ENCODE measurements around the gene GALNTL6.

Gene GALNTL6

GRCh38 chr4:173051232-173051631 lies 1238.0 kb downstream of the GALNTL6 start:
- no peak for DNase-seq (ENCODE audit: low read depth in 2 of 2)
- TF ChIP-seq CTCF (IDR thresholded peaks at IDR 0.05; ENCODE audit: low read depth, low read length), result no peak
- no peak overlapping the region for H3K4me3 ChIP-seq (replicated peaks in 1 of 2; ENCODE audit: low read depth in 2 of 2, low read length in 2 of 2)

GRCh38 chr4:173051716-173052115 lies 1238.5 kb downstream of the GALNTL6 start:
- DNase-seq (ENCODE audit: low read depth in 2 of 2), result peak; percentile 40 to 52
- TF ChIP-seq CTCF (IDR thresholded peaks at IDR 0.05; ENCODE audit: low read depth, low read length), result no peak
- H3K4me3 ChIP-seq (replicated peaks in 1 of 2; ENCODE audit: low read depth in 2 of 2, low read length in 2 of 2), result peak overlapping the region in 1 of 2 donors; percentile 12

GRCh38 chr4:173052439-173052838 lies 1239.2 kb downstream of the GALNTL6 start:
- no peak for TF ChIP-seq CTCF (IDR thresholded peaks at IDR 0.05; ENCODE audit: low read depth, low read length)
- DNase-seq (ENCODE audit: low read depth in 2 of 2), result no peak
- no peak overlapping the region for H3K4me3 ChIP-seq (replicated peaks in 1 of 2; ENCODE audit: low read depth in 2 of 2, low read length in 2 of 2)

GRCh38 chr4:173056271-173056670 lies 1243.1 kb downstream of the GALNTL6 start:
- no peak overlapping the region for H3K4me3 ChIP-seq (replicated peaks in 1 of 2; ENCODE audit: low read depth in 2 of 2, low read length in 2 of 2)
- no peak for TF ChIP-seq CTCF (IDR thresholded peaks at IDR 0.05; ENCODE audit: low read depth, low read length)
- DNase-seq (ENCODE audit: low read depth in 2 of 2), result no peak

GRCh38 chr4:173056710-173057109 lies 1243.5 kb downstream of the GALNTL6 start:
- TF ChIP-seq CTCF (IDR thresholded peaks at IDR 0.05; ENCODE audit: low read depth, low read length), result no peak
- no peak for DNase-seq (ENCODE audit: low read depth in 2 of 2)
- no peak overlapping the region for H3K4me3 ChIP-seq (replicated peaks in 1 of 2; ENCODE audit: low read depth in 2 of 2, low read length in 2 of 2)

GRCh38 chr4:173057442-173057841 lies 1244.2 kb downstream of the GALNTL6 start:
- no peak for TF ChIP-seq CTCF (IDR thresholded peaks at IDR 0.05; ENCODE audit: low read depth, low read length)
- DNase-seq (ENCODE audit: low read depth in 2 of 2), result peak in 1 of 2 donors; percentile 40
- H3K4me3 ChIP-seq (replicated peaks in 1 of 2; ENCODE audit: low read depth in 2 of 2, low read length in 2 of 2), result no peak overlapping the region

GRCh38 chr4:173057901-173058300 lies 1244.7 kb downstream of the GALNTL6 start:
- H3K4me3 ChIP-seq (replicated peaks in 1 of 2; ENCODE audit: low read depth in 2 of 2, low read length in 2 of 2), result no peak overlapping the region
- no peak for TF ChIP-seq CTCF (IDR thresholded peaks at IDR 0.05; ENCODE audit: low read depth, low read length)
- DNase-seq (ENCODE audit: low read depth in 2 of 2), result peak in 1 of 2 donors; percentile 72

Measured in cardiac fibroblast (primary cell).